SK-N-SH treated with all-trans-retinoic acid at 6 μM for 48 hours (cell line): ENCODE results near the gene PLXNA4.

Experiments
- BACH2 ChIP-seq: fragments of 250-450 bp; sonication (Bioruptor Pico); IDR thresholded peaks from 2 replicates; pipeline ENCODE4 v1.9.0; 2021; ENCODE audit warnings: mild to moderate bottlenecking, borderline replicate concordance
- TF ChIP-seq, protein P1 (sequence below): fragments of 250-450 bp; sonication (Bioruptor Pico); IDR thresholded peaks from 2 replicates; pipeline ENCODE4 v1.8.0; 2020; ENCODE audit warnings: mild to moderate bottlenecking, moderate library complexity, borderline replicate concordance

DNA sequence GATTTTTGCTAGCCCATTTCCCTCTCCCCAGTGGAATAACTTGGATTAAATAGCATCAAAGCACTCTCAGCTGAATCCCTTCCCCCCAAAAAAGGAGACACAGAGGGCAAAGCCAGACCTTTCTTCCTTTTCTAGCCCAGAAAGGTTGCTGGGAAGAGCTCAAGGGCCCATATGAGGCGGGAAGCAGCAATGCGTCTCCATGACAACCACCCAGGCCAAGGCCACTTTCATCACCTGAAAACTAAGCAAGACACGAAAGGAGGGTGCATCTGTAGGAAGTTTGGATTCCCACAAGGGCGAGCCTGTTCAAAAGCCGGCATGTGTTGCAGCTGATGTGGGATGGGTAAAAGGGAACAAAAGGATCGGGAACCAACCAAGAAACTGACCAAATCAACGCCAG lies 229.1 kb downstream of the PLXNA4 start:
- no peak for TF ChIP-seq BACH2 (CRISPR knock-in tag)
- TF ChIP-seq, protein P1, sequence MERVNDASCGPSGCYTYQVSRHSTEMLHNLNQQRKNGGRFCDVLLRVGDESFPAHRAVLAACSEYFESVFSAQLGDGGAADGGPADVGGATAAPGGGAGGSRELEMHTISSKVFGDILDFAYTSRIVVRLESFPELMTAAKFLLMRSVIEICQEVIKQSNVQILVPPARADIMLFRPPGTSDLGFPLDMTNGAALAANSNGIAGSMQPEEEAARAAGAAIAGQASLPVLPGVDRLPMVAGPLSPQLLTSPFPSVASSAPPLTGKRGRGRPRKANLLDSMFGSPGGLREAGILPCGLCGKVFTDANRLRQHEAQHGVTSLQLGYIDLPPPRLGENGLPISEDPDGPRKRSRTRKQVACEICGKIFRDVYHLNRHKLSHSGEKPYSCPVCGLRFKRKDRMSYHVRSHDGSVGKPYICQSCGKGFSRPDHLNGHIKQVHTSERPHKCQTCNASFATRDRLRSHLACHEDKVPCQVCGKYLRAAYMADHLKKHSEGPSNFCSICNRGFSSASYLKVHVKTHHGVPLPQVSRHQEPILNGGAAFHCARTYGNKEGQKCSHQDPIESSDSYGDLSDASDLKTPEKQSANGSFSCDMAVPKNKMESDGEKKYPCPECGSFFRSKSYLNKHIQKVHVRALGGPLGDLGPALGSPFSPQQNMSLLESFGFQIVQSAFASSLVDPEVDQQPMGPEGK (CRISPR knock-in tag) = no peak
